Inflammatory macrophage (primary cell): ENCODE measurements around the gene ID2.

ENCODE experiments used
- DNase-seq, 2 donors: peaks; one replicate each; pipeline ENCODE4 v3.0.0-alpha.2; 2020 to 2022

The ID2 gene

DNA sequence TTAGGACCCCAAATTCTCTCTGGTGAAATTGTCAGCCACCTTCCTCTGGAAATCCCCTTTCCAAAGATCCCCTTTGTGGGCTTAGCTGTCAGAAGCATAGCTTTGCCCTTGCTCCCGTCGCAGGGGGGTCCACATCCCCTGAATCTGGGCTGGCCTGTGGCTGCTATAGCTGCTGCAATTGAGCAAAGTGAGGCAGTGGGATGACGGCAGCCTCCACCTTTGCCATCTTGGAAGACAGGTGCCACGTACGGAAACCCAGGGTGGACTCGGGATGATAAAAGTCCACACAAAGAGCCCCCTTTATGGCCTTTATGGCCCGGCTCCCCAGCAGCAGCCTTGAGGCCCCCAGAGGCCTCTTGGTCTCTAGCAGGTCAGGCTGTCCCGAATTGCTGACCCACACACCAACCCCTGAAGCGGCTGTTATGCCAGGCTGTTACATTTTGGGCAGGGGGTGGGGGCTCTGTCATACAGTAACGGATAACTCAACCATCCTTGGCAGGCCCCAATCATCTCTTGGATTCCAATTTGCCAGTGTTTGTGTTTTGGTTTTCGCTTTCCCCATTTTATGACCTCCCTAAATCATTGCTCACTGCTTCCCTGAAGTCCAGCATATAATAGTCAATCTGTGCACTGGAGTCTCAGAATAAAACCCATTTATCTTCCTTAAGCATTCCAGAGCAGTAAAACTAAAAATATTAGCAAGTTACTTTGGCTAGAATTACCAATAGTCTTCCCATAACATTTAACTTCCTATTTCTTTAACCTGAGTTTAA, 33.2 kb upstream of the ID2 start:
- no peak for DNase-seq

DNA sequence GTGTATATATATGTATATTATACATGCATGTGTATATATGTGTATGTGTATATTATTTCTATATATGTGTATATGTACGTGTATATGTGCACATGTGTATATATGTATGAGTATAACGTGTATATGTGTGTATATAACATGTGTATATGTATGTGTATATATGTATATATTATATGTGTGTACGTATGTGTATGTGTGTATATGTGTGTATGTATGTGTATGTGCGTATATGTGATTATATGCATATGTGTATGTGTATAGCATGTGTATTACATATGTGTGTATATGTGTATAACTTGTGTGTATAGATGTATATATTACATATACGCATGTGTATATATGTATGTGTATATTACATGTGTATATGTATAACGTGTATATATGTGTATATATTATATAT, 32.1 kb upstream of the ID2 start:
- DNase-seq, result no peak

DNA sequence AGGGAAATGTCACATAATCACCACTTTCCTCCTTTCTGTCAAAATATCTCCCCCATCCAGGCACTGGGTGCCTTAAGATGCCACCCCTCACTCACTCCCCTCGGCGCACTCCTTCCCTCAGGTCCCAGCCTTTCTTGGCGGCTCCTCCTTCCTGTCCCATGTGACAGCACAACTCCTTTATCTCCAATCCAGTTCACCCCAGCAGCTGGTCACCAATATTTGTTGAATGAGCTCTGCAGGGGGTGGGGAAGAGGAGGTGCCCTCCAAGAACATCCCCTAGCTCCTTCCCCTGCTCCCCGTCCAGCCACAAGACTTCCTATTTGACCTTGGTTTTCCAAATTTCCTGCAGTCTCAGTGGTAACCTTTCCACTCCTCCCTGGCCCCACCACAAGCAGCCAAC, 31.6 kb upstream of the ID2 start:
- DNase-seq, result no peak

DNA sequence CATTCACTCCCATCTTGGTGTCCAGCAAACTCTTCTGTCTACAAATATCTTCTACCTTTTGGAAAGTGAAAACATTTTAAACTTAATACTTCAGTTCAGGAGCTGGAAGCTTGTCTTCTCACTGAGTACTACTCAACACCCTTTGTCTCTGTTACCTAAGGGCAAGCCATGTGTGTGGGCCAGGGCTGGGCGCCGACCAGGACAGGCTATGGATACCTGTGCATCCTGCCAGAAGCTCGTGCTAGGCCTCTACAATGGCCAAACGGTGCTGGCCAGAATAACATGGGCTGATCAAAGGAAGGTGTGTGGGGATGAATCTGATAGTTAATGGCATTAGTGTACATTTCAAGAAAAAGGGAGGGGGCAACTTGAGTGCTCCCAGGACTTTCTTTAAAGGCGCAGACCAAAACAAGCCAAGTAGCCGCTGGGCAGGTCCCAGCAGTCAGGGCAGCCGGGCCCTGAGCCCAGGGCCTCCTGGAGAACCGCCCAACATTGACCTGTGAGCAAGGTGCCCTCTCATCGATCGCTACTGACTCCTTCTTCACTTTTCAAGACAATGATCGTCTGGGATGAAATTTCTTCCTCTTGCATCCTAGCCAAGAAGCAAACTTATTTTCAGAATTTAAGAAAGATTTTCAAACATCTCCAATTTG, 29.0 kb upstream of the ID2 start:
- DNase-seq, result no peak

DNA sequence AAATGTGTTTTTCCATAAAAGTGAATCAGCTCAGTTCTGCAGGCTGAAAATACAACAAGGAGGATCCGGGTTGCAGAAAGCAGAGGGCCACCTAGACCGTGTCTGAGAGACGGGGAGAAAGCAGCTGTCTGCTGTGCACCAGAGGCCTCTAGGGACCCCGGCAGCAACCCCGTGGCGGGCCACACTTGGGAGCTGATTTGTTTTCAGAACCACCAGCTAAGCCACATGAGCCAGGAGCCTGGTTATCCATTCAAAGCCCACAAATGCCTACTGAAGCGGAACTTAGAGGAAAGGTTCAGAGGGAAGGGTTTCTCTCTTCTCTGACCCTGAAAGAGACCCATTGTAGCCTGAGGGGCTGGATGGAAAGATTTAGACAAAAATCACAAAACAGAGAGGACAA, 28.4 kb upstream of the ID2 start:
- no peak for DNase-seq

DNA sequence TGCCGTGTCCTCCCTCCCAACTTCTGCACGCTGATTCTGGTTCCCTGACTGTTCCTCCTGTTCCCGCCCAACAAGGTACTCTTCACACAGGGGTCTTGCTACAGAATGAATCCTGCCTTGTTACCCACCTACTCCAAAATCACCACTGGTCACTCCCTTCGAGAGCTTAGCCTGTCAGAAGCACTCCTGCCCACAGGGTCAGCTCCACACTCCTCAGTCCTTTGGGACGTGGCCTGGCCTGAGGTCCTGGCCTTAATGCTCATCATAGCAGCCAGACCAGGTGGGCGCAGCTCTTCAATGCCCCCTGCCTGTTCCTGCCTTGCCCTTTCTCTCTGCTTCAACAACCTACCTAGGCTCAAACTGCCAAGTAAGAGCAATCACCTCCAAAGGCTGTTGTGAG, 27.8 kb upstream of the ID2 start:
- no peak for DNase-seq

DNA sequence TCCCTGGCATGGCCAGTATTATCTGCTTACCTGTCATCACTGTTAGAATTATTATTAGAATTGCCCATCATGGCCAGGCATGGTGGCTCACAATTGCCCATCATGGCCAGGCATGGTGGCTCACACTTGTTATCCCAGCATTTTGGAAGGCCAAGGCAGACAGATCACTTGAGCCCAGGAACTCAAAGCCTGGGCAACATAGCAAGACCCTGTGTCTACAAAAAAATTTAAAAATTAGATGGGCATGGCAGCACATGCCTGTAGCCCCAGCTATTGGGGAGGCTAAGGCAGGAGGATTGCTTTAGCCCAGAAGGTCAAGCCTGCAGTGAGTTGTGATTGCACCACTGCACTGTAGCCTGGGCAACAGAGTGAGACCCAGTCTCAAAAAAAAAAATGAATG, 27.4 kb upstream of the ID2 start:
- no peak for DNase-seq

DNA sequence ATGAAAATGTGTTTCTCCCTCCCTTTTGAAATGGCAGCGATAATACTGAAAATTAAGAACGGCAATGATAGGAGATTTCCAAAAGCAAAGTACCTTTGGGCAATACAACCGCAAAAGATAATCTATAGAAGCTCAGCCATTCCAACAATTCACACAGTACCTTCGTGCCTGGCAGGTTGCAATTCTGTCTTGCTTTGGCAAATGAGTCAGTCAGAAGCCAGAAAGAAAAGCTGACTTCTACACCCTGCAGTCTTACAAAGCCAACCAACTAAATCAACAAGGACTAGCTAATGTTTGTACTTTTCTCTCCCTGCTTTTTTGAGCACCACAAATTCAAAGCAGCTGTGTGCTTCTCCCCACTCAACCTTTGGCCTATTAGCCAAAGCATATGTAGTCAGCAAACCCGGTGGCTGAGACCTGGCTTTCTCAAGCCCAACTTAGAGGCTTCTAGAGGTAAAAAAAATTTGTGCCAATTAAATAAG, 25.7 kb upstream of the ID2 start:
- no peak for DNase-seq

DNA sequence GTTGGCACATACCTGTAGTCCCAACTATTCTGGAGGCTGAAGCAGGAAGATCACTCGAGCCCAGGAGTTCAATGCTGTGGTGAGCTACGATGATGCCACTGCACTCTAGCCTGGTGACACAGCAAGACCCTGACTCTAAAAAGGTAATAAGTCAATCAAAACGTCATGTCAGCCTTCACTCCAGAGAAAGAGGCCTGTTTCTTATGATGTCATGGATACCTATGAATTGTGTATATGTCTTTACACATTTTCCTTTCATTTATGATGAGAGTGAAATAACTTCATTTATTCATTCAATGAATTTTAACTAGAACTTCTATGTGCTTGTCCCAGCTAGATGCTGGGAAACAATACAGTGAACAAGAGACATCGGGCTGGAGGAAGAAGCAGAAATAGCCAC, 25.0 kb upstream of the ID2 start:
- no peak for DNase-seq

DNA sequence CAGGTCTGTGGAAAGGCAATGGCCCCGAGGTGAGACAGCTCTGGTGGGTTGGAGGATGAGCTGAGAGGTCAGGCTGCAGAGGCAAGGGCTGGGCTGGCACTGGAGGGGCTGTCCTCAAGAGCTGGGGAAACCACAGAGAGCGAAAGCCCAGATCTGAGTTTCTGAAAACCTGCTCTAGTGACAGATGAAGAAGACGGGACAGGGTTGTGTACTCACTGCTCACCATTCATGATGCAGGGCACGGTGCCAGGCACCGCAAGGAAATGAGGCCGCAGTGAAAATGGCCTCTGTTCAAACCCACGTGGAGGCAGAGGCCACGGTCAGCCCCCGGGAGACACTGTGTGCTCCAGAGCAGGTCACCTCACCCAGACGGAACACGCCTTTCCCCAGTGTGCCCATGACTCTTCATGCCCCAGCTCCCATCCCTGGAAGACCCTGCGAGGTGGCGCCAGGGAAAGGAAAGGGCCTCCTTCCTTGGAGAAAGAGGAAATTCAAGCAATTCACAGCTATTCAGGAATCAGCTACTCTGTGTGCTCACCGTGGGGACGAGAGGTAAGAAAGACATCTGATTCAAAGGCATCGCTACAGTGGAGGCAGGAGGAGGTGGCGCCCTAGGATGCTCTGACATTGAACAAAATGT, 24.3 kb upstream of the ID2 start:
- DNase-seq, result no peak

DNA sequence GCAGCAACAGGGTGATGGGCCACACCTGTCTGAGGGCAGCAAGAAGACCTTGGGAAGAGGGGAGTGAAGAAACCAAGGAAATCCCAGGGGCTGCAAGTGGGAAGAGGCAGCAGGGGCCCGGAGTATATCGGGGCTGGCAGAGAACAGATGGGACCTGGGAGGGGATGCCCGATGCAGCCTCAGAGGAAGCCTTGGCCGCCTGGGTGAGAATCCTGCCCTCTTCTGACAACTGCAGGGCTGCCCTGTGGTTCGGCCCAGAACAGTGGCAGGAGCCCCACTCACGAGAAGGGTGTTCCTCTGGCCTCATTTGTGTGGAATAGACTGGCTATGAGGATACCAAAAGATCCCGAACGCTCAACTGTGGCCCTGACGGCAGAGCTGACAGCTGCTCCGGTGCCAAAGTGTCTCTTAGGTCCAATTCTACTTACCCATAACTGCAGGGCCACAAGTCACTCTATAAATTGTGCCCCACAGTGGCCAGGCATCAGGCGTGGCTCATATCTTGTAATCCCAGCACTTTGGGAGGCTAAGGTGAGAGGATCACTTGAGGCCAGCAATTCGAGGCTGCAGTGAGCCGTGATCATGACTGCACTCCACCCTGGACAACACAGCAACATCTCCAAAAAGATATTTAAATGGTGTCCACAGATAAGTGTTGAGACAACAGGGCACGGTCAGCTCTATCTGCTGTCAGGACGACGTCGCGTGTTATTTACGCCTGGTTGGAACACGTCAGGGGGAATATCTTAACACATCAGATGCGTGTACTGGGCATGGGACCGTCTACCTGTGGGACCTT, 23.6 kb upstream of the ID2 start:
- DNase-seq, result no peak

DNA sequence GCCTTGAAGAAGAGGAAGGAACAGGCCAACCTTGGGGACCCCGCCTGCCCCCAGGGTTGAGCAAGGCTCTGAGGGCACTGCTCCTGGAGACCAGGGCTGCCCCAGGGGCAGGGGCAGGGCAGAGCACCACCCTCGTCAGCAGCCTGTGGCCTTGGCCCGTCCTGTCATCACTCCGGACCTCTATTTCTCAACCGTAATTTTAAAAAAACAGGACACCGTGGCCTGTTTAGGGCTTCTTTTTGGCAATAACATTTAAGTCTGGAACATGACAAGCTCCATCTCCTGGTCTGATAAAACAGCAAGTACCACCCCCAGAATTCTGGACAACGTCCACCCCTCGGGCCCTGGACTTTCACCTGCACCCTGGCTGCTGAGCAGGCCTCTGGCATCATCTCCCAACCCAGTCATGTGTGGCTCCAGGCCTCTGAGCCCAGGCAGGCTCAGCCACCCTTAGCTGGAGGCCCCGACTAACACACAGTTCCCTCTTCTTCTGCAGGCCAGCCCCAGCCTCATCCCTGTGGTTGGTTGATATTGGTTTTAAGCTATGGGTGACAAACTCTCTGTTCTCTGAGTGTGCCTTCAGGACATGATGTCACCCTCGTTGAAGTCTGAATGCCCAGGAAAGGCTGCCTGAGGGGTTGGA, 22.6 kb upstream of the ID2 start:
- peak in 1 of 2 donors; percentile 54 for DNase-seq

DNA sequence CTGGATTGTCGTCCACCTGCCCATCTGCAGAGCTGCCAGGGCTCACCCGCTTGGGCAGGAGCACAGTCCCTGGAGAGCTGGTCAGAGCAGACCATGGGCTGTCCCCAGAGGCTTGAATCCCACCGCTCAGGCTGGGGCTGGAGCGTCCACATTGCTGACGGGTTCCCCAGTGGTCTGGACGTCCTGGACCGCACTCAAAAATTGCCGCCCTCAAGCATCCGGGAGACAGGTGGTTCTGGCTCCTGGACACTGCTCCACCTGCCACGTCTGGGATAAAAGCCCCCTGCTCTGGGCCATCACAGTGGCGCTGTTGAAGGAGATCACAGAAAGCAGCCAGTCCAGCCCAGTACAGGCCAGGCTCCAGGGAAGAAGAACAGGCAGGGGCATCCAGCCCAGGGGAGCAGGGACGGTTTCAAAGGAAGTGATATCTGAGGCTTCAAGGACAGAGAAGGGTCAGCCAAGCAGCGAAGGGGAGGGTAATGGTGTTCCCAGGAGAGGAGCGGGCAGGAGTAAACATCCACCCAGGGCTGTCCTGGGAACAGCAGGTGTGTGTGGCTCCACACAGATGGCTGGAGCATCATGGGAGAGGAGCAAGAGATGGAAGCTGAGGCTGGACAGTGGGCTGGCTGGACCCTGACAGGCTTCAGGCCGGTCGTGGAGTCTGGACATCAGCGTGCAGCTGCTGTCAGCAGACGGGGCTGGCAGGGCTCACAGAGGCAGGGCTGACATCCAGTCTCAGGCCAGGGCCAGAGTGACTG, 21.9 kb upstream of the ID2 start:
- DNase-seq, result no peak

DNA sequence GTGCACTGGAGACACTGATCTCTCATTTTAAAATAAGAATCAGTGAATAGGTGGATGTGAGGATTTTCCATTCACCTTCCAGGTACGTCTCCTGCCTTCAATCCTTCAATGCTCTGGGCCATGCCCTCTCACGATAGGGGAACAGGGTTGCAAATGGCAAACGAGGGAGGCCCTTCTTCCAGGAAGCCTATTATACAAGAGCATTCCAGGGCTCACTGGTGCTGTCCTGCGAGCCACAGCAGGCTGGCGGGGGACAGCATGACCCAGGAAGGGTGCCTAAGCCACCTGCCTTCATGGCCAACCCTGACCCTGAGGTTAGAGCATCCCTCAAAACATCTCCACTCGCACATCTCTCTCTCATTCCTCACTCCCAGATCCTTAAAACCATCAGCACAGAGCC, 20.6 kb upstream of the ID2 start:
- DNase-seq, result no peak

DNA sequence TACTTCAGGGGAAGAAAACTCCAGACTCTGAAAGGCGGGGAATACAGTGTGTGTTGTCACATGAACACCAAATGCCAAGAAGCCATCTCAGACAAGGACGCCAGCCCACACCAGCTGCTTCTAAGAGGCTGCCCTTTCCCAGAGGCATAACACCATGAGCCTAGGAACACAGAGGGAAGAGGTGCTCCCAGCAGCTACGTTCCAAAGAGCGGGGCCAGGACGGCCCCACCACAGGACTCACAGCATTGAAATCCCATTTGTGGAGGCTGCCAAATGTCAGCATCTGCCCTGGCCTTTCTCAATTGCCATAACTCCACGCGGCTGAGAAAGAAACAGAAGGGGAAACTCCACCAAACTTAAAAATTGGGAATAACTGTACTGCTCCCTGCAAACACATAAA, 20.1 kb upstream of the ID2 start:
- DNase-seq, result no peak

DNA sequence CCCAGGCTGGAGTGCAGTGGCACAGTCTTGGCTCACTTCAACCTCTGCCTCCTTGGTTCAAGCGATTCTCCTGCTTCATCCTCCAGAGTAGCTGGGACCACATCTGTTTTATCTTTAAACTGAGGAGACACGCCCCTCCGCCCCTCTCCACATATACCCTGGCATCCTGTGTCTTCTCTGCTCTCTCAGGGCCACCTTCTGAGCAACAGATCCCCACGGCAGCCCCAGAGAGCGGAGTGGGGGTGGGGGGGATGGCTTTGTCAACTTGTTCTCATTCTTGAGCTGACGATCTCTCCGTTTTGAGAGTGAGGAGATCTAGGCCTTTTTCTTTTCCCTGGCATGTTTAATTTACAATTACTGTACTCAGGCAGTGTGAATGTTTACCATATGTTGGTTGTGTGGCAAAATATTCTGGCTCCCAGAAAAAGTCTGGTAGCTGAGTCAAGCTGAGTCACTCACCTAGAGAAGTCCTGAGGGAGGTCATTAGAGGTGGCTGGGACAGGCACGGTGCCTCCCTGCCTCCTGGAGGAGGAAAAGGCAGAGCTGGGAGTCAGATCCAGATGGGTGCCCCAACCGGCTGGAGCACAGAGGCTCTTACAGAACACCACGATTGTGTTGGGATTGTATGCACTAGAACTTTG, 19.5 kb upstream of the ID2 start:
- no peak for DNase-seq

DNA sequence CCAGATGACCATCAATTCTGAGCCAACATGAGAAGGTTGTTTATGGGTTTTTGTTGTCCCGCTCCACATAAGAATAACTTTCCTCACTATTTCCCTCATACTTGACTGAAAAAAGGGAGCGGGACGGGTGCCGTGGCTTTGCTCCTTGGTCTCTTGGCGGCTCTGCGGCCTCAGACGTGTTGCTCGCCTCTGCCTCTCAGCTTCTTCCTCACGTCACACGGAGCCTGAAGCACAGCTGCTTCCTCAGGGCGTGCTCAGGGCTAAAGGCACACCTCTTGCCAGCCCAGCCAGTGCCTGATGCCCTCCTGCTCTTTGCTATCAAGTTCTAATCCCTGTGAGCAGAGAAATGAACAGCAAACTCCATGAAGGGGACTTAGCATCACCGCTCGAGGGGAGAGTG, 17.9 kb upstream of the ID2 start:
- DNase-seq, result peak in 1 of 2 donors; percentile 40

DNA sequence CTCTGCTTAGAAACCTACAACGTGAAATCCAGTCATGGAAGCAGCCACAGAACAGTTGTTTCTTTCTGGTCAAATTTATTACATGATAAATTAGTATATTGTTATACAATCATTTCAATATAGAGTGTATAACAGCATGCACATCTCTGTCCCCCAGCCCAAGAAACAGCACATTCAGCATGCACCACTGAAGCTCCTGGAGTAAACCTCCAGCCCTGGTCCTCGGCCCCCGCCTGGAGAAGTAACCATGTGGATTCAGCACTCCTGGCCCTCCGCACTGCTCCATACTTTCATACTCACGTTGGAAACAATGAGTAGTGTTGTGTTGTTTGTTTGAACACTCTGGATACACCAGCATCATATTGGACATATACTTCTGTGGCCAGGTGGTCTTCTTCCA, 15.3 kb upstream of the ID2 start:
- DNase-seq, result no peak

DNA sequence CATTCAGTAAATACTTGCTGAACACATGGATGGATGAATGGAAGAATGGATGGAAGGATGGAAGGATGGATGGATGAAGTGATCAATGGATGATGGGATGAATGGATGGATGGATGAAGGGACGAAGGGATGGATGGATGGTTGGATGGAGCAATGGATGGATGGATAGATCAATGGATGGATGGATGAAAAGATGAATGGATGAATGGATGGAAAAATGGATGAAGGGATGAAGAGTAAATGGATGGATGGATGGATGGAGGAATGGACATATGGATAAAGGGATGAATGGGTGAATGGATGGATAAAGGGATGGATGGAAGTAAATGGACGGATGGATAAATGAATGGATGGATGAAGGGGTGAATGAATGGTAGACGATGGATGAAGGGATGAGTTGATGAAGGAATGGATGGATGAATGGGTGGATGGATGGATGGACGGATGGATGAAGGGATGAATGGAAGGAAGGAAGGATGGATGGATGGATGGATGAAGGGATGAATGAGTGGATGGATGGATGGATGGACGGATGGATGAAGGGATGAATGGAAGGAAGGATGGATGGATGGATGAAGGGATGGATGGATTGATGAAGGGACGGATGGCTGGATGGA, 13.9 kb upstream of the ID2 start:
- no peak for DNase-seq

DNA sequence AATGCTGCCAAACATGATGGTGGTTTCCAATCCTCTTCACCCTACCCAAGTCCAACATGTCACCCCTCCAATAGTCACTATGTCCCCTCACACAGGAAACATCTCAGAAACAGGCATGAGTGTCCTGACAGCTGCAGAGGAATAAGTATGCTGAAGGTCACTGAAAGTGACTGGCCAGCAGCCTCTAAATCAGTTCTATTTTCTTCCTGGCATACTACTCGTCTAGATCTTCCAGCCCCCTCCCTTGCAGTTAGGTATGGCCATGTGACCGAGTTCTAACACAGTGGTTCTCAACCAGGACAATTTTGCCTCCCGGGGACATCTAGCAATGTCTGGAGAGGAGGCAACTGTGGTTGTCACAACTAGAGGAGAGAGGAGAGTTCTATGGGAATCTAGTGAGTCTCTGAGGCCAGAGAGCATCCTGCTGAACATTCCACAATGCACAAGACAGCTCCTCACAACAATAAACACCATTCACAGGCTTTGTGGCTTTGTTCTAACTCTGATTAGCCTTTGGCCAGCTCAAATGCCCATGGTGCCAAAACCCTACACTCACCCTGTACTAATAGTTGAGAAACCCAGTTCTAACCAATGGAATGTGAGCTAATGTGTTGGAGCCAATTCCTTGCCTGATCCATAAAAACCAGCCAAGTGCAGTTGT, 12.6 kb upstream of the ID2 start:
- no peak for DNase-seq
